Activated T-helper 2 cell treated with anti-CD3 and anti-CD28 coated beads, Interferon-gamma antibody, Interleukin-2, Interleukin-4, amounts not matched to agents 10 μg/mL and 5 μg/mL and 100 μg/mL, durations not matched to agents 14 hours and 24 hours and 36 hours (primary cell): Measurements from ENCODE around the gene ANO3. TPM values are rescaled to one million over a fixed set of nuclear protein-coding genes. Genes with fewer than 3 reads are reported as not detected.

Experiments
- DNase-seq: peaks from one replicate; pipeline ENCODE4 v3.0.0; 2021; ENCODE audit warnings: low spot score
- H3K27ac Mint-ChIP-seq: one replicate; pipeline ENCODE4 v1.8.0; 2021; ENCODE audit warnings: mixed read lengths
- H3K27me3 Mint-ChIP-seq: one replicate; pipeline ENCODE4 v1.8.0; 2021; ENCODE audit warnings: low read depth, mixed read lengths
- H3K36me3 Mint-ChIP-seq: one replicate; pipeline ENCODE4 v1.8.0; 2021; ENCODE audit warnings: low read depth, mixed read lengths
- H3K4me1 Mint-ChIP-seq: one replicate; pipeline ENCODE4 v1.8.0; 2021; ENCODE audit warnings: low read depth, mixed read lengths
- H3K4me3 Mint-ChIP-seq: one replicate; pipeline ENCODE4 v1.8.0; 2021; ENCODE audit warnings: low read depth, mild to moderate bottlenecking, moderate library complexity, mixed read lengths
- H3K9me3 Mint-ChIP-seq: one replicate; pipeline ENCODE4 v1.8.0; 2021; ENCODE audit warnings: mixed read lengths
- intact Hi-C: fragments of 100-400 bp; cut with micrococcal nuclease; formaldehyde crosslinking; loops from one replicate; pipeline ENCODE4 v1.15.1; 2023
- total RNA-seq: library from RNA; stranded (reverse); gene quantifications from 2 replicates; pipeline ENCODE4 v1.2.3, GENCODE V29; 2022

The ANO3 gene
- total RNA-seq, 1 donor from 2014 or later, result not detected

DNA sequence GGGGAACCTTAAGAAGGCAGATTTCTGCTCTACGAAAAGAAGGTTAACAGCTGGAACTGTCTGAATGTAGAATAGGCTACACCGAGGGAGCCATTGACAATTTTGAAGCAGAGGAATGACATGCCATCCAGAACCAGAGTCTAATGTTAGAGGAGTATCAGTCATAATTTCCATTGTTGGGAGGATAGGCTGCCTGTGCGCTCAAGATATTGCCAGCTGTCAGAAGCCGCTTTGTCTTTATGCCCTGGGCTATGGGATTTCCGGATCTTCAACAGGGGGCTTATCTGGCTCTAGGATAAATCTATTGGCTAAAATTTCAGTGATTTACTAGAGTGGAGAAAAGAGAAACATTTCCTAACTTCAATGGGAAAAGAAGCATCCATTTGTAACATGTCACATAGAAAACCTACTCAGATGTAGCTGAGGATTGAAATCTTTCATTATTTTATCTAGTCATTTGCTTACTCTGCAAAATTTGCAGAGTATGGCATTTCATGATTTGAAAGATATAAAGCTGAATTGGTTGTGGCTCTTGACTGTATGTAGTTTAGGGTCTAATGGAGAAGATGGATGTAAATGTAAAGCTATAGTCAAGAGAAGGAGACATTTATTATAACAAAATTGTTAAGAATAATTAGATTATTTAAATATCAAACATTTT is 78.9 kb downstream of the ANO3 start:
- Mint-ChIP-seq H3K27ac (no peak overlapping the region), H3K36me3 (no peaks in the 10 kb centered on the region), H3K4me1 (no peaks in the 10 kb centered on the region), H3K9me3 (peaks cover 16% of the 10 kb centered on the region), H3K4me3 (no peak overlapping the region), H3K27me3 (no peaks in the 10 kb centered on the region)
- intact Hi-C loops, result no loop called here
- no peak for DNase-seq

DNA sequence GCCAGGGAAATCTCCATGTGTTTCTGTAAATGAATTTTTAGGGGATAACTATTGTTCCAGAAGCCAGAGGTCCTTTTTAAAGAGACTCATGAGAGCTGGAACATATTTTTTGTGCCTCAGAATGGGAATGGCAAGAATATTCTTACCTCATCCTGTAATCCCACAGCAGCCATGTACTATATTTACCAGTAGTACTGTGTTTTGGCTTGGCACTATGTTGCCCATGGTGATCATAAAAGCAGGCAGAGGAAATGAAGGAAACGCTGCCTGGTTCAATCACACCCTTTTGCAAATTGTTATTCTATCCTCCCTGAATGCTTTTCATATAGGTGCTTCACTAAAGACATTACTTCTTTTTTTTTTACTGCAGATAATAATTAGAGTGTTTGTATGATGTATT is 81.0 kb downstream of the ANO3 start:
- intact Hi-C loops, result no loop called here
- Mint-ChIP-seq H3K4me3 (no peak overlapping the region), H3K27me3 (no peaks in the 10 kb centered on the region)

DNA sequence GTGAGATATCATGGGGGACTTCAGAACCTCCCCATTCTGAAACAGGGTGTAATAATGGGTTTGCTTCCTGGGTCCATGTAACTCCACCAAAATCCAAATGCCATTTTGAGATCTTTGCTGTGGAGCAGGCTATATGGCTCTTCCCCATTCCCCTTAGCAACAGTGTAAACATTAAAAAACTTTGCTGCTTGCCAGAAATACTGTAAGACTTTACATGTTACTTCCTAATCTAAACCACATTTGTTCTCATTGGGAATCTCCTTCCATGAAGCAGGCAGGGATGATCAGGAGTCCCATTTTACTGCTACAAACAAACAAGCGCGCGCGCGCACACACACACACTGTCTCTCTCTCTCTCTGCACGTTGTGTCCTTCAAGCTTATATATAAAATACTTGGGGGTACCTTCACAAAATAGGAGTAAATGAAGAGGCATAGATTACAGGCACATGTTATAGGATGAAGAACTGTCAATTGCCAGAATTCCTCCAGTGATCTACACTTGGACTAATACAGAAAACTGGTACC is 86.5 kb downstream of the ANO3 start:
- DNase-seq, result no peak
- Mint-ChIP-seq H3K36me3 (no peaks in the 10 kb centered on the region), H3K9me3 (peaks cover 11% of the 10 kb centered on the region), H3K27me3 (no peaks in the 10 kb centered on the region), H3K27ac (no peak overlapping the region), H3K4me3 (no peak overlapping the region), H3K4me1 (no peaks in the 10 kb centered on the region)
- intact Hi-C loops, result no loop called here

More for the DNA sequence above, 81.0 kb downstream of the ANO3 start:
- Mint-ChIP-seq H3K9me3 (peaks cover 6% of the 10 kb centered on the region), H3K27ac (no peak overlapping the region), H3K4me1 (no peaks in the 10 kb centered on the region), H3K36me3 (no peaks in the 10 kb centered on the region)
- no peak for DNase-seq

DNA sequence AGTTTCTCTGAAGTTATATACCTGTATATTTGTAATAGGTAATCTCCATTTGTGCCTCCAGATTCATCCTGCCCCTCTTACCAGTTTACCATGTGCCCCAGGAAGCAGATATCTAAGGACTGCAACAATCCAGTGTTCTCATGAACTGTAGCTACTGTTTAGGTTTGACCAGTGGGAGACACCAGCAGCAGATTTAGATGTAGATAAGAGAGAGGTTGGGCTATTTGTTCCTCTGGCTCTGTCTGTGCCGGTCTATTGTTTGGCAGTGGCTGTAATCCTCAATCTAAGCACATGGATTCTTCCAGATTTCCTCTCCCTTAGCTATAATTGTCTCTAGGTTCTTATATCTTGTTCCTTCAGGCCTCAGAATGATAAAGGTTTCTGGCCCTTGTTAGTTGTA is 88.4 kb downstream of the ANO3 start:
- Mint-ChIP-seq H3K27ac (no peak overlapping the region), H3K4me3 (no peak overlapping the region), H3K27me3 (no peaks in the 10 kb centered on the region), H3K36me3 (no peaks in the 10 kb centered on the region), H3K9me3 (peaks cover 11% of the 10 kb centered on the region), H3K4me1 (no peaks in the 10 kb centered on the region)
- no peak for DNase-seq
- intact Hi-C loops, result no loop called here

DNA sequence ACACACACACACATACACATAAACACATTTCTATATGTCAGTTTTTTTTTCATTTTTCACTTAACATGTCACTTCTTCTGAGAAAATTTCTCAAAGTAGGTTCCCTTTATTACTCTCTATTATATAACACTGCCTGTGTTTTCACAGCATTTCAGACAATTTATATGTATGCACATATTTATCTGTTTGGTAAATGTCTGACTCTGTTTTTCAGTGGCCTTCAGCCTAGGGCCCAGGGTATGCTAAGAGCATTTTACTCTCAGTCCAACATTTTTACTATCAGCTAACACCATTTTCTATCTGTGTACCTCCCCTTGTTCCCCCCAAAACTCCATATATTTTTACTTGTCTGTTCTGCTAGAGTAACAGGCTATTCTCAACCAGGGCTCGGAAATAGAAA is 92.3 kb downstream of the ANO3 start:
- no peaks in the 10 kb centered on the region for H3K27me3 Mint-ChIP-seq
- peaks cover 11% of the 10 kb centered on the region for H3K9me3 Mint-ChIP-seq
- H3K27ac Mint-ChIP-seq, result no peak overlapping the region
- H3K4me1 Mint-ChIP-seq, result no peaks in the 10 kb centered on the region
- no peak overlapping the region for H3K4me3 Mint-ChIP-seq
- intact Hi-C loops, result no loop called here
- no peak for DNase-seq
- H3K36me3 Mint-ChIP-seq, result no peaks in the 10 kb centered on the region

DNA sequence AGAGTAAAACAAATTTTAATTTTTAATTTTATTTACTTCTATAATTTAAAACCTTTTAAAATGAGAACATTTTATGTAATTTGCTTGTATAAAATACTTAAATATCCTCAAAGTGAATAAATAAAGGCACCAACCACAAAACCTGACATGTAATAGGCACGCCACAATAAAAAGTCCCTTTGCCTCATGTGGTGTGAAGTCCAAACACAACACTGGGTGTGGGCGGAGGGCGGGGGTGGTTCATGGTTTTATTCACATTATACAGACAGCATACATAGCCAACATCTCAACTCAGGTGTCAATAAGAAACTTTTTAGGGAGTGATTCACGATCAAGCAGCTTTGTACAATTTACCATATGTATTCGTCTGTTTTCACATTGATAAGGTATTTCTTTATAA is 107.9 kb downstream of the ANO3 start:
- intact Hi-C loops, result no loop called here
- no peak for DNase-seq
- Mint-ChIP-seq H3K27ac (no peak overlapping the region), H3K27me3 (no peaks in the 10 kb centered on the region), H3K4me3 (no peak overlapping the region), H3K36me3 (no peaks in the 10 kb centered on the region), H3K4me1 (no peaks in the 10 kb centered on the region), H3K9me3 (peaks cover 26% of the 10 kb centered on the region)

DNA sequence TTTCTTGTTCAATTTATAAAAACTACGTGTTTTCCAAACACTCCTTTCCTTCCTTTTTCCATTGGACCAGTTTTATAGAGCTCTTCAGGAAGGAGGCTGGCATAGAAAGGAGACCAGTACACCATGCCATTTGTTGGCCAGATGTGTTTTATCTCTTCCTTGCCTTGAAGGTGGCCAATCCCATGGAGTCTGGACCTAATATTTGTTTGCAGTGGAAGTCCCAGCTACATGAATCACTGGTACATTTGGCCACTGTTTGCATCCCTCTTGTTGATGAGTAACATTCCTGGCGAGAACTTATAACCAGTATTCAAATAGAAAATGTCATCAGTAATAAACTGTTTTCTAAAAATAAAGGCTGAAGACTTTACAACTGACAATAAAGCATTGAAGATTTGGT is 110.2 kb downstream of the ANO3 start:
- intact Hi-C loops, result no loop called here
- Mint-ChIP-seq H3K36me3 (no peaks in the 10 kb centered on the region), H3K4me3 (no peak overlapping the region), H3K27me3 (no peaks in the 10 kb centered on the region), H3K27ac (no peak overlapping the region), H3K9me3 (peaks cover 21% of the 10 kb centered on the region), H3K4me1 (no peaks in the 10 kb centered on the region)
- no peak for DNase-seq

DNA sequence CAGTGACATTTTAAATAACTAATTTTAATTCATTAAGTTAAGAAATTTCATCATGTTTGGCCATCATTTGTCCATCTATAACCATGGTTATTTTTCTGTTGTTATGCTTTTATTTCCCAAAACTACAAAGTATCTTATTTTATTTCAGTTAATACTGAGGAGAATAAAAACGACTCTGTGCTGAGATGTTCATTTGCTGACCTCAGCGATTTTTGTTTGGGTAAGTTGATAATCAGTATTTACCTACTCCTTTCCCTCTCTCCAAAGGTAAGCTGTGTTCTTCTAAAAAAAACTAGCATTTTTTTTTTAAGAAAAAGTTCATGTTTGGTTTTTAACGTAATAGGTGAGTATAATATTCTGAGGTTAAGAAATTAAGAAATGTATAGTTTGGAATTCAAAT is 111.7 kb downstream of the ANO3 start:
- intact Hi-C loops, result no loop called here
- Mint-ChIP-seq H3K9me3 (peaks cover 18% of the 10 kb centered on the region), H3K4me3 (no peak overlapping the region), H3K4me1 (no peaks in the 10 kb centered on the region), H3K27ac (no peak overlapping the region), H3K27me3 (no peaks in the 10 kb centered on the region), H3K36me3 (no peaks in the 10 kb centered on the region)
- DNase-seq, result no peak

DNA sequence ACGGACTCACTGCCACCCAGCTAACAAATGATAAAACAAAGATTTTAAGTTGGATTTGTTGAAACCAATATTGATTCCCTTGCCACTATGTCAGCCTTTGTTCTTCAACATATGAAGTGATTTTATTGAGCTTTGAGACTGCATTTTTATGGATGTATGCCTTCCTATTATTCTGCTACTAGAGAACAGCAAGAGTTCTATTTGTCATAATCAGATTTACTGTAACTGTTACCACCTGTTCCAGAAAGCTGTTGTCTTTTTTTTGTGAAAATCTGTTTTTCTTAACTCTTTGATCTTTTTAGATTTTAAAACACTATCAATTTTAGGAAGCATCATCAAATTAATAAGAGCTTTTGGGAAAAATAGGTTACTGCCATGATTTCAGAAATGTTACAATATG is 125.7 kb downstream of the ANO3 start:
- intact Hi-C loops, result no loop called here
- no peaks in the 10 kb centered on the region for H3K4me1 Mint-ChIP-seq
- H3K36me3 Mint-ChIP-seq, result no peaks in the 10 kb centered on the region
- no peak overlapping the region for H3K4me3 Mint-ChIP-seq
- peaks cover 15% of the 10 kb centered on the region for H3K9me3 Mint-ChIP-seq
- no peak overlapping the region for H3K27ac Mint-ChIP-seq
- no peak for DNase-seq
- H3K27me3 Mint-ChIP-seq, result no peaks in the 10 kb centered on the region

DNA sequence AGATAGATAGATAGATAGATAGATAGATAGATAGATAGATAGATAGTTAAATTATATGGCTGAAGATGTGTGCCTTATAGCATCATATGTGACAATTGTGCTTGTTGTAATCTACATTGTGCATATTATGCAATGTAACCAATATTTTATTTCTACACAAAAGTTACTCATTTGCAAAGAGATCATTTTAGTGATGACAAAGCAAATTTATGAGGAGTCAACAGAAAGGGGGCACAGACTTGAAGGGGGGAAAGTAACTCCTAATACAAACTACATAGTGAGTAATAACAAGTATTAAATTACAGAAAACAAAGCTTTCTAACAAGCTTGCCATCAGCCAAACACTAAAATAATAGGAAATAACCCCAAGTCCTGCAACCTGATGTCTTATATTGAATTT is 133.3 kb downstream of the ANO3 start:
- H3K9me3 Mint-ChIP-seq, result peaks cover 3% of the 10 kb centered on the region
- H3K27me3 Mint-ChIP-seq, result no peaks in the 10 kb centered on the region
- intact Hi-C loops, result no loop called here
- no peaks in the 10 kb centered on the region for H3K36me3 Mint-ChIP-seq
- no peak overlapping the region for H3K4me3 Mint-ChIP-seq
- DNase-seq, result no peak
- H3K27ac Mint-ChIP-seq, result no peak overlapping the region
- H3K4me1 Mint-ChIP-seq, result no peaks in the 10 kb centered on the region

DNA sequence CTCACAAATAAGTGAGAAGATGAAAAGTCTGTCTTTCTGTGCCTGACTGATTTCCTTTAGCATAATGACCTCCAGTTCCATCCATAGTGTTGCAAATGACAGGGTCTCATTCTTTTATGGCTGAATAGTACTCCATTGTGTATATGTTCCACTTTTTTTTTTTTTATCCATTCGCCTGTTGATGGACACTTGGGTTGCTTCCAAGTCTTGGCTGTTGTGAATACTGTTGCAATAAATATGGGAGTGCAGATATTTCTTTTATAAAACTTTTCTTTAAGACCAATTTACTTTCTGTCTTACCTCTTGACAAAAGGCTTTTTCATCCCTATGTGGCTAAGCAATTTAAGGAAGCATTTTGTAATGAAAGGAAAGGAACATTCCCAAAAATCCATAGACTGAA is 135.6 kb downstream of the ANO3 start:
- no peaks in the 10 kb centered on the region for H3K27me3 Mint-ChIP-seq

DNA sequence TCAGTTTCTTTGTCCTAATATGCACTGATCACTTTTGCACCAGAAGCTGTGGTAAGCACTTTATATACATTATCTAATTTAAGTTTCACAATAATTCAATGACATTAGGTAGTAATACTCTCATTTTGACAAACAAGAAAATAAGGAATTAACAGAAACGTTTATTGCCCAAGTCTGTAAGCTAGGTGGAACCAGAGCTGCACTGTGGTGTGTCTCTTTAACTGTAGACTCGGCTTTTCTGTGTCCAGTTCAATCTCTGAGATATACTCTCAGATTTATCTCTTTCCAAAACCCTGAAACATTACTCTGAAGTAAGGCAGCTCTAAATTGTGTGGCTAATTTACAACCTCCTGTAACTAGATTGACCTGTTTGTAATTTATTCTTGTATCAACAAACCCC is 139.1 kb downstream of the ANO3 start:
- H3K9me3 Mint-ChIP-seq, result no peaks in the 10 kb centered on the region

More for the DNA sequence above, 135.6 kb downstream of the ANO3 start:
- intact Hi-C loops, result no loop called here
- no peaks in the 10 kb centered on the region for H3K36me3 Mint-ChIP-seq
- no peak overlapping the region for H3K4me3 Mint-ChIP-seq
- no peaks in the 10 kb centered on the region for H3K9me3 Mint-ChIP-seq
- no peak for DNase-seq
- H3K27ac Mint-ChIP-seq, result no peak overlapping the region
- no peaks in the 10 kb centered on the region for H3K4me1 Mint-ChIP-seq

DNA sequence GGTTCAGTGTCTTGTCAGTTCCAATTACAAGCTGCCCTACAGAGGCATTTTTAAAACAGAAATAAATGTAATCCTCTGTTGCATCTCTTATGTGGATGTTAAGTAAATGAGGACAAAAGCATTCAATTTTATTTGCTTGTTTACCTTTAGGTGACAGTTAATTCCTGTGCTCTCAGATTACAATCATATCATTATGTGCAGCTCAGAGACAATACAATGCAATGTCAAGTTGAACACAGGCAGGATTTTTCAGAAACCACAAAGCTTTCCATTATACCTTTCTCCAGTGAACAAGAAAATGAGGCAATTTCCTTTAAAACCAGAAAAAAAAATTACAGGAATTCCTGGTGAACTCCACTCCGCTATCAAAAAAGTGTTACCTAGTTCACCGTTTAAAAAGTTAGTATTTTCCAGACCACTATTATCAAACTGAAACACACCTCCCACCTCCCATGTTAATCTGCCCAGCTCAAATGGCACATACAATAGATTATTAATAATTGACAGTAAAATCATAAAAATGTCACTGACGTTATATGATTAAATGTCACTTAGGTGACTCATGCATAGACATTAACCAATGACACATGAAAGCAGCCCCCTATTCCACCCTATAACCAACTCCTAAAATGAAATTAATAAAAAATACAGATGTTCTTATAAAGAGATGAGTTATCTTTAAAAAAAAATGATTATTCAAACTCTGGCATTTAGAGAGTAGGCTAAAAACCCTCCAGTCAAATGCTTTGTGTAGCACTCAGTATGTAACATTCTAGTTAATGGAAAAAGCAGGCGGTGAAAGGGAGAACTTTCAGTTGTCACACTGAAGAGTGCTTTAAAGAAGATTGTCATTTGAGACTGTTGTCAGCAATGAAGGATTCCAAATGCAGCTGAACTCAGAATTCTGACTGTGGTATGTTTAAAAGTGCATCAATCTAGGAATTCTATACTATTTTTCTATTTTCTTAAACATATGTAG is 141.6 kb downstream of the ANO3 start:
- Mint-ChIP-seq H3K36me3 (no peaks in the 10 kb centered on the region), H3K27ac (no peak overlapping the region)

More for the DNA sequence above, 139.1 kb downstream of the ANO3 start:
- no peaks in the 10 kb centered on the region for H3K4me1 Mint-ChIP-seq
- no peak for DNase-seq
- no peak overlapping the region for H3K27ac Mint-ChIP-seq
- H3K27me3 Mint-ChIP-seq, result no peaks in the 10 kb centered on the region
- no peaks in the 10 kb centered on the region for H3K36me3 Mint-ChIP-seq
- no peak overlapping the region for H3K4me3 Mint-ChIP-seq
- intact Hi-C loops, result no loop called here

More for the DNA sequence above, 141.6 kb downstream of the ANO3 start:
- Mint-ChIP-seq H3K9me3 (no peaks in the 10 kb centered on the region), H3K4me3 (no peak overlapping the region), H3K4me1 (no peaks in the 10 kb centered on the region), H3K27me3 (no peaks in the 10 kb centered on the region)
- no peak for DNase-seq
- intact Hi-C loops, result no loop called here
